ENCODE measurements around the gene PARP11. TPM values are rescaled to one million over a fixed set of nuclear protein-coding genes. Genes with fewer than 3 reads are reported as not detected.

PARP11 gene
- total and polyA plus RNA-seq, 7 experiments from 2014 or later, result 7.2 to 37.4 (median 24.8) TPM

DNA sequence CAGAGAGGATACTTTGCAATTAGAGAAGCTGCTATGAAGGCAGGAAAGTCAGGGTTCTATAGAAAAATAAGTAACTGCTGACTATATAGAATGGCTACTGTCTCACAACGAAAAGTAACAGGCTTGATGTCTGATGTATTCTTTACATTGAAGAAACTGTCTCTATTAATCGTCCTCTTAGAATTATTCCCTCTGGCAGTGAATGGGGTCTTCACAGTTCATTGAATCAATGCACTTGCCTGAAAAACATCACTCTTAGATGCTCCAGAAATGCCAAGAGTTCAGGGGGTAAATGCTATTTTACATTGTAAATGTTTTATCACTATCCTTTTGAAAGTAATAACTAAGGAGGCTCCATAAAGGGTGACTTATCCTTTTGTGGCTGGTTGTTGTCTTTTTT is 82.6 kb downstream of the PARP11 start:
- intact Hi-C loops (cut with micrococcal nuclease), result no loop called here
- DNase-seq, result no peak
- no peaks in the 10 kb centered on the region for H3K27me3 Mint-ChIP-seq
- H3K4me3 Mint-ChIP-seq, result no peak overlapping the region
- Histone ChIP-seq H3K27ac (ENCODE audit: low read depth, low read length) (no peak overlapping the region), H3K36me3 (ENCODE audit: control insufficient read depth in 2 of 3, insufficient read depth in 3 of 3, low read length in 3 of 3) (no peaks in the 10 kb centered on the region), H3K4me3 (ENCODE audit: low read length) (no peak overlapping the region), H3K4me1 (ENCODE audit: control insufficient read depth in 2 of 2, insufficient read depth in 2 of 2, low read length in 2 of 2) (no peaks in the 10 kb centered on the region), H3K27me3 (ENCODE audit: control insufficient read depth in 2 of 2, insufficient read depth in 2 of 2, low read length in 2 of 2) (no peaks in the 10 kb centered on the region), H3K9me3 (ENCODE audit: control insufficient read depth in 2 of 3, low read length in 3 of 3) (no peaks in the 10 kb centered on the region)
- CTCF ChIA-PET, result no interaction called here
- peaks cover 21 to 59% (median 43%) of the 10 kb centered on the region in 5 donors for H3K36me3 Mint-ChIP-seq
- no peak overlapping the region for H3K27ac Mint-ChIP-seq
- no peaks in the 10 kb centered on the region for H3K4me1 Mint-ChIP-seq
- ATAC-seq, result no peak
- POLR2A ChIA-PET, result no interaction called here
- H3K9me3 Mint-ChIP-seq, result peaks cover 0 to 11% (median 5%) of the 10 kb centered on the region in 11 donors

DNA sequence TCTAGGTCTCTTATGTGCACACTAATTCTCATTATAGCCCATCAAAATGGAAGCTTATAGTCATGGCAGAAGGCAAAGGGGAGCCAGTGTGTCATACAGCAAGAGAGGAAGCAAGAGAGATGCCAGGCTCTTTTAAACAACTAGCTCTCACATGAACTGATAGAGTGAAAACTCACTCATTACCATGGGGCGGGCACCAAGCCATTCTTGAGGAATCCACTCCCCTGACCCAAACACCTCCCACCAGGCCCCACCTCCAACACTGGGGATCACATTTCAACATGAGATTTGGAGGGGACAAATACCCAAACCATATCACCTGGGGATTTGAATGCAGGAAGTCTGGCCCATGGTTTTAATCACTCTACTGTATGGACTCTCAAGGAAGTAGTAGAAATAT is 83.4 kb downstream of the PARP11 start:
- peaks cover 21 to 59% (median 39%) of the 10 kb centered on the region in 5 donors for H3K36me3 Mint-ChIP-seq
- DNase-seq (no peak), ATAC-seq (no peak)
- intact Hi-C loops (cut with micrococcal nuclease), result no loop called here
- peaks cover 0 to 11% (median 5%) of the 10 kb centered on the region in 11 donors for H3K9me3 Mint-ChIP-seq
- ChIA-PET CTCF (interaction anchor here (1.1 kb wide), 1 partner anchor 490 kb away, joined by 4 read pairs; no protein-coding TSS in a partner anchor), POLR2A (no interaction called here)
- no peak overlapping the region for H3K4me3 Mint-ChIP-seq
- H3K27ac Mint-ChIP-seq, result no peak overlapping the region
- Histone ChIP-seq H3K27me3 (ENCODE audit: control insufficient read depth in 2 of 2, insufficient read depth in 2 of 2, low read length in 2 of 2) (no peaks in the 10 kb centered on the region), H3K9me3 (ENCODE audit: control insufficient read depth in 2 of 3, low read length in 3 of 3) (no peaks in the 10 kb centered on the region), H3K36me3 (ENCODE audit: control insufficient read depth in 2 of 3, insufficient read depth in 3 of 3, low read length in 3 of 3) (no peaks in the 10 kb centered on the region), H3K4me3 (ENCODE audit: low read length) (no peak overlapping the region), H3K27ac (ENCODE audit: low read depth, low read length) (no peak overlapping the region), H3K4me1 (ENCODE audit: control insufficient read depth in 2 of 2, insufficient read depth in 2 of 2, low read length in 2 of 2) (no peaks in the 10 kb centered on the region)
- H3K4me1 Mint-ChIP-seq, result no peaks in the 10 kb centered on the region
- H3K27me3 Mint-ChIP-seq, result no peaks in the 10 kb centered on the region

DNA sequence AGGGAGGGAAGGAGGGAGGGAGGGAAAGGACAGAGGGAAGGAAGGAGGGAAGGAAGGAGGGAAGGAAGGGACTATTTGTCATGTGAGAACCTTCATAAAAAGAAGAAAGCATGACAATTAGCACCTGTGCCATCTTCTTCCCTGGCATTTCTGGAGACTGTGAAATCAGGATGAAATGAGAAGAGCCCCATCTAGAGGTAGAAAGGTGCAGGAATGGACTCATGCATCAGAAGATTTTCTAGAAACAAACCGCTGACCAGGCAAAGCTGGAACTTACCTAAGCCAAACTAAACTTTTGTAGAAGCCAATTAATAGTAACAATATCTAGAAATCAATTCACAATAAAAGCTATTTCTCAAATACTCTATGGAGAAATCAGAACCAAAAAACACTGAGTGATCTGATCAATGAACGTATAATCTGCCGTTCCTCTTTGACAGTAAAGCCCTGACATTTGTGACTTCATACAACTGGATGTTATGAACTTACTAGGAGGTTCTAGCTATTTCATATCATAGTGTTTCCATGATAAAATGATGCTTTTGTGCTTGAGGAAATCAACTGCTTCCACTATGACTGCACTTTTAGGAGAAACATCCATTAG is 95.9 kb downstream of the PARP11 start:
- Mint-ChIP-seq H3K4me1 (peaks cover 3 to 10% (median 5%) of the 10 kb centered on the region in 7 donors), H3K27ac (no peak overlapping the region), H3K36me3 (peaks cover 0 to 3% (median 1%) of the 10 kb centered on the region in 5 donors), H3K27me3 (peaks cover 0 to 4% (median 0%) of the 10 kb centered on the region in 5 donors), H3K9me3 (peaks cover 0 to 2% (median 0%) of the 10 kb centered on the region in 11 donors), H3K4me3 (no peak overlapping the region)
- DNase-seq (peak in 6 of 9 donors; percentile 26 to 46 (median 33)), ATAC-seq (peak; percentile 52)
- Histone ChIP-seq H3K4me3 (ENCODE audit: low read length) (no peak overlapping the region), H3K36me3 (ENCODE audit: control insufficient read depth in 2 of 3, insufficient read depth in 3 of 3, low read length in 3 of 3) (no peaks in the 10 kb centered on the region), H3K9me3 (ENCODE audit: control insufficient read depth in 2 of 3, low read length in 3 of 3) (no peaks in the 10 kb centered on the region), H3K4me1 (ENCODE audit: control insufficient read depth in 2 of 2, insufficient read depth in 2 of 2, low read length in 2 of 2) (no peaks in the 10 kb centered on the region), H3K27me3 (ENCODE audit: control insufficient read depth in 2 of 2, insufficient read depth in 2 of 2, low read length in 2 of 2) (no peaks in the 10 kb centered on the region), H3K27ac (ENCODE audit: low read depth, low read length) (no peak overlapping the region)
- POLR2A ChIA-PET, result interaction anchor here (0.9 kb wide), 1 partner anchor 35 kb away, joined by 3 read pairs; no protein-coding TSS in a partner anchor
- intact Hi-C loops (cut with micrococcal nuclease), result loop anchor here (1.0 to 2.0 kb wide), 3 partner anchors 119 to 477 kb away; no protein-coding TSS in a partner anchor
- CTCF ChIA-PET, result interaction anchor here (1.0 to 2.1 kb wide), 3 partner anchors 10 to 478 kb away, joined by 3 to 14 read pairs (median 6); no protein-coding TSS in a partner anchor

DNA sequence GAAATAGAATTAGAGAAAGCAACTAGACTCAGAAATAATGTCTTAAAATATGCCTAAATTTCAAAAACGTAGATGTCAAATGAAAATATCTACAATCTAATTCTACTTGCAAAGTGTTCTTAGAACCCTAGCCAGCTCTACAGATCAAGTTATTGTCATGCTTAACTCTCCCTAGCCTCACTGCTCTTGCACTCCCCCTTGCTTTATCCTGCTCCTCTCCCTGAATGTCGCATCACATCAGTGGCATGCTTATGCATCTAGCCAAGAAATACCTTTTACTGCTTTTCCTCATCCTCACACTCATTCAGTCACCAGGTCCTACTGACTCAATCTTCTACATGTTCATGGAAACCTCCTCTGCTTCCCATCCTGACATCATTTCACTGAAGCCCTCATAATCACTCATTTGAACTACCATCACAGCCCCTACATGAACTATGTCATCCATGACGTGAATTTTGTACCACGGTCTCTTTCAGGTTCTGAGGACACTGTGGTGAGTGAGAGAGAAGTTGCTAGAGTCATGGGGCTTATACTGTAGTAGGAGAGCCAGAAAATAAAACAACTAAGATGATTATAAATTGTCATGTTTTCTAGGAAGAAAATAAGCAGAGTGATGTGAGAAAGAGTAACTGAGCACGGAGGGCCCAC is 97.7 kb downstream of the PARP11 start:
- Histone ChIP-seq H3K27ac (ENCODE audit: low read depth, low read length) (no peak overlapping the region), H3K9me3 (ENCODE audit: control insufficient read depth in 2 of 3, low read length in 3 of 3) (no peaks in the 10 kb centered on the region), H3K4me3 (ENCODE audit: low read length) (no peak overlapping the region), H3K27me3 (ENCODE audit: control insufficient read depth in 2 of 2, insufficient read depth in 2 of 2, low read length in 2 of 2) (no peaks in the 10 kb centered on the region), H3K4me1 (ENCODE audit: control insufficient read depth in 2 of 2, insufficient read depth in 2 of 2, low read length in 2 of 2) (no peaks in the 10 kb centered on the region), H3K36me3 (ENCODE audit: control insufficient read depth in 2 of 3, insufficient read depth in 3 of 3, low read length in 3 of 3) (no peaks in the 10 kb centered on the region)
- H3K4me3 Mint-ChIP-seq, result no peak overlapping the region
- intact Hi-C loops (cut with micrococcal nuclease), result loop anchor here in 1 of 2 donors (2.0 kb wide), 1 partner anchor 117 kb away; no protein-coding TSS in a partner anchor
- H3K36me3 Mint-ChIP-seq, result peaks cover 0 to 3% (median 3%) of the 10 kb centered on the region in 5 donors
- ChIA-PET POLR2A (no interaction called here), CTCF (interaction anchor here (0.9 kb wide), 1 partner anchor 136 kb away, joined by 3 read pairs; no protein-coding TSS in a partner anchor)
- ATAC-seq, result no peak
- no peak overlapping the region for H3K27ac Mint-ChIP-seq
- H3K27me3 Mint-ChIP-seq, result no peaks in the 10 kb centered on the region
- no peak for DNase-seq
- peaks cover 5 to 16% (median 10%) of the 10 kb centered on the region in 7 donors for H3K4me1 Mint-ChIP-seq
- peaks cover 0 to 2% (median 0%) of the 10 kb centered on the region in 11 donors for H3K9me3 Mint-ChIP-seq

DNA sequence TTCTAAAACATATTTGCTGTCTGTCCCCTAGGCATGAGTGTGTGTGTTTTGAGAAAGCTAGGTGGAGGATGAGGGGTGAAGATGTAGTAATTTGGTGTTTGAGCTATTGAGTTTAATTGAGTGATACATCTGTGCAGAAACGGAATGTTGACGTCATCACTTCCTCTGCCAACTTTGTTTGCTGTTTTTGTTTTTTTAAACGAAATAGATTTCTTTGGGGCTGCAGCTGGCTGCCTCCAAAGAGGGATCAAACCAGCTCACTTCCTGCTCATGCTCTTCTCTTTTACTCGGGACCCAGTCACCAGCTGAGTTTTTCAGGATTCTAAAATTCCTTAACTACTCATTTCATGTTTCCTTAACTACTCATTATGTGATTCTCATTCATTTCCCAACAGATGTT is 100.8 kb downstream of the PARP11 start:
- Mint-ChIP-seq H3K4me3 (no peak overlapping the region), H3K4me1 (peaks cover 5 to 16% (median 10%) of the 10 kb centered on the region in 7 donors), H3K27me3 (no peaks in the 10 kb centered on the region), H3K27ac (peak overlapping the region in 2 of 9 donors; percentile 19 to 33), H3K9me3 (no peaks in the 10 kb centered on the region), H3K36me3 (peaks cover 0 to 3% (median 3%) of the 10 kb centered on the region in 5 donors)
- POLR2A ChIA-PET, result no interaction called here
- Histone ChIP-seq H3K4me3 (ENCODE audit: low read length) (no peak overlapping the region), H3K4me1 (ENCODE audit: control insufficient read depth in 2 of 2, insufficient read depth in 2 of 2, low read length in 2 of 2) (no peaks in the 10 kb centered on the region), H3K27me3 (ENCODE audit: control insufficient read depth in 2 of 2, insufficient read depth in 2 of 2, low read length in 2 of 2) (no peaks in the 10 kb centered on the region), H3K27ac (ENCODE audit: low read depth, low read length) (no peak overlapping the region), H3K36me3 (ENCODE audit: control insufficient read depth in 2 of 3, insufficient read depth in 3 of 3, low read length in 3 of 3) (no peaks in the 10 kb centered on the region), H3K9me3 (ENCODE audit: control insufficient read depth in 2 of 3, low read length in 3 of 3) (no peaks in the 10 kb centered on the region)
- DNase-seq, result peak in 3 of 9 donors; percentile 21 to 45 (median 32)
- CTCF ChIA-PET, result interaction anchor here (0.6 to 0.9 kb wide), 3 partner anchors 39 to 501 kb away, joined by 3 to 5 read pairs (median 4); no protein-coding TSS in a partner anchor
- ATAC-seq, result no peak
- intact Hi-C loops (cut with micrococcal nuclease), result no loop called here

DNA sequence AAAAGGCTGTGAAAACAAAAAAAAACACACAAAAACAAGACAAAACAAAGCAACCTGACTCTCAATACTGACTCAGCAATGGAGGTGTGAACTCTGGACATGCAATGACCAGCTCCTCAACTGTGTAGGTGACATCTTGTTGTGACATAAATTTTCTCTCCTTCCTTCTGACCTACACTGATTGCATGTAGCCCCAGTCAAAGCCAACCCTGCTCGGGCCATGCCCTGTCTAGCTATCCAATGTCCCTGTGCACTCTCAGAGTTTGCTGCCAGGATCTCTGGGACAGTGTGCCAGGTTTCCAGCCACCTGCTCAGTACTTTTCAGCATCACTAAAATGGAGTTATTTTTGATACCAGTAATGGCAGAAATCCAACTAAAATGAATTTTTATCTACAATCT is 101.3 kb downstream of the PARP11 start:
- ChIA-PET POLR2A (no interaction called here), CTCF (interaction anchor here (0.6 to 1.1 kb wide), 3 partner anchors 38 to 472 kb away, joined by 4 to 5 read pairs (median 5); no protein-coding TSS in a partner anchor)
- no peak overlapping the region for H3K27ac ChIP-seq (ENCODE audit: low read depth, low read length)
- H3K4me1 ChIP-seq (ENCODE audit: control insufficient read depth in 2 of 2, insufficient read depth in 2 of 2, low read length in 2 of 2), result no peaks in the 10 kb centered on the region
- DNase-seq (no peak), ATAC-seq (no peak)
- no peaks in the 10 kb centered on the region for H3K9me3 ChIP-seq (ENCODE audit: control insufficient read depth in 2 of 3, low read length in 3 of 3)
- H3K27me3 ChIP-seq (ENCODE audit: control insufficient read depth in 2 of 2, insufficient read depth in 2 of 2, low read length in 2 of 2), result no peaks in the 10 kb centered on the region
- Mint-ChIP-seq H3K9me3 (no peaks in the 10 kb centered on the region), H3K27me3 (no peaks in the 10 kb centered on the region), H3K36me3 (peaks cover 0 to 5% (median 3%) of the 10 kb centered on the region in 5 donors), H3K27ac (peak overlapping the region in 1 of 9 donors; percentile 27), H3K4me3 (no peak overlapping the region), H3K4me1 (peaks cover 5 to 16% (median 10%) of the 10 kb centered on the region in 7 donors)
- intact Hi-C loops (cut with micrococcal nuclease), result no loop called here
- H3K4me3 ChIP-seq (ENCODE audit: low read length), result no peak overlapping the region
- no peaks in the 10 kb centered on the region for H3K36me3 ChIP-seq (ENCODE audit: control insufficient read depth in 2 of 3, insufficient read depth in 3 of 3, low read length in 3 of 3)

Measured in naive thymus-derived CD4-positive, alpha-beta T cell (primary cell).